ENCODE data around the gene CALN1. TPM values are rescaled to one million over a fixed set of nuclear protein-coding genes. Genes with fewer than 3 reads are reported as not detected.

CALN1 gene
- total and polyA plus RNA-seq, 2 experiments from 2014 or later: 0.23 to 0.28 TPM

GRCh38 chr7:72127136-72127535 lies 285.0 kb downstream of the CALN1 start:
- H3K9me2 ChIP-seq (replicated peaks; ENCODE audit: insufficient read depth): no peaks in the 10 kb centered on the region
- no peaks in the 10 kb centered on the region for H4K20me1 ChIP-seq (ENCODE audit: insufficient read depth, poor library complexity, severe bottlenecking)
- no peaks in the 10 kb centered on the region for H3K9me3 ChIP-seq (ENCODE audit: low read depth)
- H3K36me3 ChIP-seq (replicated peaks; ENCODE audit: insufficient read depth, low read depth): no peaks in the 10 kb centered on the region
- no peaks in the 10 kb centered on the region for H3K27me3 ChIP-seq
- no peaks in the 10 kb centered on the region for H3K79me2 ChIP-seq
- H2AFZ ChIP-seq: no peak overlapping the region
- TF ChIP-seq EZH2phosphoT487 (IDR thresholded peaks at IDR 0.05; ENCODE audit: low read depth, severe bottlenecking, unreplicated experiment): no peak
- TF ChIP-seq EZH2 (IDR thresholded peaks at IDR 0.05; ENCODE audit: borderline replicate concordance): no peak
- no peak for TF ChIP-seq CTCF (IDR thresholded peaks at IDR 0.05; ENCODE audit: poor library complexity)
- DNase-seq (ENCODE audit: low spot score): no peak
- H3K4me2 ChIP-seq: no peak overlapping the region
- WGBS (ENCODE audit: low lambda C conversion rate, missing lambda C conversion rate): 67% methylated on average over 1 of the region's 1 CpG
- H3K4me1 ChIP-seq (ENCODE audit: insufficient read depth): no peaks in the 10 kb centered on the region
- no peak overlapping the region for H3K27ac ChIP-seq
- H3K4me3 ChIP-seq: no peak overlapping the region

- Histone ChIP-seq H3K4me3 (no peak overlapping the region), H2AFZ (no peak overlapping the region), H3K36me3 (replicated peaks; ENCODE audit: insufficient read depth, low read depth) (no peaks in the 10 kb centered on the region), H3K4me1 (ENCODE audit: insufficient read depth) (no peaks in the 10 kb centered on the region), H3K9me3 (ENCODE audit: low read depth) (no peaks in the 10 kb centered on the region), H3K9me2 (replicated peaks; ENCODE audit: insufficient read depth) (no peaks in the 10 kb centered on the region), H4K20me1 (ENCODE audit: insufficient read depth, poor library complexity, severe bottlenecking) (no peaks in the 10 kb centered on the region), H3K79me2 (no peaks in the 10 kb centered on the region), H3K27ac (no peak overlapping the region), H3K4me2 (no peak overlapping the region), H3K27me3 (no peaks in the 10 kb centered on the region)
- no peak for DNase-seq (ENCODE audit: low spot score)
- TF ChIP-seq EZH2phosphoT487 (IDR thresholded peaks at IDR 0.05; ENCODE audit: low read depth, severe bottlenecking, unreplicated experiment) (no peak), CTCF (IDR thresholded peaks at IDR 0.05; ENCODE audit: poor library complexity) (no peak), EZH2 (IDR thresholded peaks at IDR 0.05; ENCODE audit: borderline replicate concordance) (no peak)
- 74% methylated on average over 5 of the region's 5 CpGs for WGBS (ENCODE audit: low lambda C conversion rate, missing lambda C conversion rate)
Measured at GRCh38 chr7:72123913-72124312, 288.2 kb downstream of the CALN1 start.

DNA sequence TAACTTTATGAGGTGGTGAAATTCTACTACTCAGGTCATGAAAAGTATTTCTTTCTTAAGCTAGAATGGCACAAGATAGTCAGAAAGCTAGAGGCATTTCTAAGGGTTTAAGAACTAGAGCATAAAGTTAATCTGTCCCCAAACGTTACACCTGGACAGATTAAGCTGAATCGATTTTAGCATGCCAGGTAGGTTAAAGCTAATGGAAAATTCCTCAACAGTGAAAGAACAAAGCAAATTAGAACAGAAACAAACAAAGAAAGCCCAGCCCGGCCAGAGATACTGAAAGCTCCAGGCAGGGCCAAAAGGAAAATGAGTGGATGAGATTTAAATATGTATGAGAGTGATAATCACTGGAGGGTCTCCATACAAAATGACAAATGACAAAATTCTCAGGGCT lies 293.8 kb downstream of the CALN1 start:
- H3K9me2 ChIP-seq (replicated peaks; ENCODE audit: insufficient read depth): no peaks in the 10 kb centered on the region
- H3K4me2 ChIP-seq: no peak overlapping the region
- no peaks in the 10 kb centered on the region for H3K79me2 ChIP-seq
- H3K27me3 ChIP-seq: no peaks in the 10 kb centered on the region
- no peak overlapping the region for H3K4me3 ChIP-seq
- TF ChIP-seq CTCF (IDR thresholded peaks at IDR 0.05; ENCODE audit: poor library complexity) (no peak), EZH2 (IDR thresholded peaks at IDR 0.05; ENCODE audit: borderline replicate concordance) (no peak)
- DNase-seq (ENCODE audit: low spot score): no peak
- no peaks in the 10 kb centered on the region for H3K4me1 ChIP-seq (ENCODE audit: insufficient read depth)
- H3K36me3 ChIP-seq (replicated peaks; ENCODE audit: insufficient read depth, low read depth): no peaks in the 10 kb centered on the region
- no peaks in the 10 kb centered on the region for H4K20me1 ChIP-seq (ENCODE audit: insufficient read depth, poor library complexity, severe bottlenecking)
- H3K27ac ChIP-seq: no peak overlapping the region
- WGBS (ENCODE audit: low lambda C conversion rate, missing lambda C conversion rate): 71% methylated on average over 3 of the region's 3 CpGs
- no peak overlapping the region for H2AFZ ChIP-seq
- H3K9me3 ChIP-seq (ENCODE audit: low read depth): no peaks in the 10 kb centered on the region

DNA sequence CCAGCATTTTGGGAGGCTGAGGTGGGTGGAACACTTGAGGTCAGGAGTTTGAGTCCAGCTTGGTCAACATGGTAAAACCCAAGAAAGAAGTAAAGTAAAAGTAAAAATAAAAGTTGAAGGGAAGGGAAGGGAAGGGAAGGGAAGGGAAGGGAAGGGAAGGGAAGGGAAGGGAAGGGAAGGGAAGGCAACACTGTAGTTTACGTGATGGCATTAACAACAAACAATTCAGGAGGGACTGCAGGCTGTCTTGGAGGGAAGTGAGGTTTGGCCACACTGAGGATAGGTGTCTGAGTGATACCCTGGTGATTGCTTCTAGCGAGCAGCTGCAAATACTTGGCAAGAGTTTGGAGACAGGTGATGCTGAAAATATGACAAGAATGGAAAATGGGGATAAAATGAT lies 298.0 kb downstream of the CALN1 start:
- Histone ChIP-seq H3K27me3 (no peaks in the 10 kb centered on the region), H3K4me1 (ENCODE audit: insufficient read depth) (no peaks in the 10 kb centered on the region), H4K20me1 (ENCODE audit: insufficient read depth, poor library complexity, severe bottlenecking) (no peaks in the 10 kb centered on the region), H3K4me2 (no peak overlapping the region), H3K27ac (no peak overlapping the region), H3K9me3 (ENCODE audit: low read depth) (no peaks in the 10 kb centered on the region), H3K9me2 (replicated peaks; ENCODE audit: insufficient read depth) (no peaks in the 10 kb centered on the region), H3K36me3 (replicated peaks; ENCODE audit: insufficient read depth, low read depth) (no peaks in the 10 kb centered on the region), H3K79me2 (no peaks in the 10 kb centered on the region), H3K4me3 (no peak overlapping the region), H2AFZ (no peak overlapping the region)
- no peak for TF ChIP-seq CTCF (IDR thresholded peaks at IDR 0.05; ENCODE audit: poor library complexity)
- no peak for TF ChIP-seq EZH2 (IDR thresholded peaks at IDR 0.05; ENCODE audit: borderline replicate concordance)
- TF ChIP-seq EZH2phosphoT487 (IDR thresholded peaks at IDR 0.05; ENCODE audit: low read depth, severe bottlenecking, unreplicated experiment): no peak
- no peak for DNase-seq (ENCODE audit: low spot score)
- 74% methylated on average over 2 of the region's 2 CpGs for WGBS (ENCODE audit: low lambda C conversion rate, missing lambda C conversion rate)
